Stimulated activated CD8-positive, alpha-beta memory T cell treated with anti-CD3 and anti-CD28 coated beads, Interleukin-7, amount 100 ng/mL, for 4 hours (primary cell): ENCODE measurements around the gene INSRR.

ENCODE experiments used
- DNase-seq, 2 donors: peaks; one replicate each; pipeline ENCODE4 v3.0.0-alpha.2; 2020; ENCODE audit warnings: low read depth in 2 of 2

INSRR gene

GRCh38 chr1:156858959-156859522 lies at the start of gene INSRR:
INSRR (minus strand) TSS chr1:156859117; CDS start chr1:156858621, 496 bp downstream.
- DNase-seq, result no peak

DNA sequence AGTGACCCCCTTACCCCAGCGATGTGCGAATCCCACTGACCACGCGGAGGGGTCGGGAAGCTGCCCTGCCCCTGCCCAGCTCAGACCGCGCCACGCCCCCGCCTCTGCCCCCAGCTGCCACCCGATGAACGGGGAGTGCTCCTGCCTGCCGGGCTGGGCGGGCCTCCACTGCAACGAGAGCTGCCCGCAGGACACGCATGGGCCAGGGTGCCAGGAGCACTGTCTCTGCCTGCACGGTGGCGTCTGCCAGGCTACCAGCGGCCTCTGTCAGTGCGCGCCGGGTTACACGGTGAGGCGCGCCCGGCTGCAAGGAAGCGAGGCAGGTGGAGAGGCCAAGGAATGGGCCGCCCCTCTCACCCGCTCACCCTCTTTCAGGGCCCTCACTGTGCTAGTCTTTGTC lies 49.6 kb upstream of the INSRR start:
- no peak for DNase-seq

- no peak for DNase-seq
Measured at GRCh38 chr1:156906206-156906906, 47.4 kb upstream of the INSRR start.

- DNase-seq, result no peak
Measured at GRCh38 chr1:156905651-156906050, 46.7 kb upstream of the INSRR start.

DNA sequence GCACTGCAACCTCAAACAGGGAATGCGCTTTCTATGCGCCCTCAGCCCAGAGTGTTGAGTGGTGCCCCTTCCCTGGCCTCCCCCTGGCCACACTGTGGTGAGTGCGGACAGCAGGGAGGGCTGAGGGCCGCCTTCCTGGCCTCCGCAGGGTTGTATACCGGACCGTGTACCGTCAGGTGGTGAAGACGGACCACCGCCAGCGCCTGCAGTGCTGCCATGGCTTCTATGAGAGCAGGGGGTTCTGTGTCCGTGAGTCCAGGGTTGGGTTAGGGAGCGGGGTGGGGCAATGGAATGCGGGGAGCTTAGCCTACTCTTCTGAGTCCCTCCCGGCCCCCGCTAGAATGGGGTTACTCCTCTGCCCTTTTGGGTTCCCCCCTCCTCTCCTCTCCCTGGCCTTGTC lies 46.3 kb upstream of the INSRR start:
- no peak for DNase-seq

DNA sequence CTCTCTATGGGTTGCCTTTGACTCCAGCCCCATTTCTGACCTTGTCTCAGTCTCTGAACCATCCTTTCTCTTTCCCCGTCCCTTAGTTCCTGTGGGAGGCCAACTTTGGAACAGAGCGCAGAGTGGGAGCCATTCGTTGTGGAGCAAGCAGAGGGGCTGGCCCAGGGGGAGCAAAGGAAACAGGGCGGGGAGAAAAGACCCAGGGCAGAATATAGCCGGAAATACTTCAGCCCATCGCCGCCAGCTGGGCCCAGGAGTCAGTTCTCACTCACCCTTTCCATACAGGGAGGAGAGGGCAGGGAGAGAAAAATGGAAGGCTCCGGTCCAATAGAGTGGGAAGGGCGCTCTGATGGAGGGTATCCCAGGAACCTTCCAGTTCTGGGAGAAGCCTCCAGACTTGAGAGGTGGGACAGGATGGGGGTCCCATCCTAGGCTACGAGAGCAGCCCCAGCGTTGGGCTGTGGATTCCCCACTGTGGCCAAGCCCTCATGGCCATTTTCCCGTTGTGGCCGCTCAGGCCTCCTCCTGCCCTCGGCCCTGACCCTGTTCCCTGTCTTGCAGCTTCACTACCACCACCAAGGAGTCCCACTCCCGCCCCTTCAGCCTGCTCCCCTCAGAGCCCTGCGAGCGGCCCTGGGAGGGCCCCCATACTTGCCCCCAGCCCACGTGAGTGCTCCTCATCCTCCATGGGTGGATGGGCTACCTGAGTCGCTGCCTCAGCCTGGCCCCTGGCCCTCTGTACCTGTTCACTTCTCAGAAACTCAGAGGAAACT lies 45.5 kb upstream of the INSRR start:
- DNase-seq, result no peak

GRCh38 chr1:156903328-156904091 lies 44.6 kb upstream of the INSRR start:
- no peak for DNase-seq

- no peak for DNase-seq
Measured at GRCh38 chr1:156901966-156902915, 43.3 kb upstream of the INSRR start.

DNA sequence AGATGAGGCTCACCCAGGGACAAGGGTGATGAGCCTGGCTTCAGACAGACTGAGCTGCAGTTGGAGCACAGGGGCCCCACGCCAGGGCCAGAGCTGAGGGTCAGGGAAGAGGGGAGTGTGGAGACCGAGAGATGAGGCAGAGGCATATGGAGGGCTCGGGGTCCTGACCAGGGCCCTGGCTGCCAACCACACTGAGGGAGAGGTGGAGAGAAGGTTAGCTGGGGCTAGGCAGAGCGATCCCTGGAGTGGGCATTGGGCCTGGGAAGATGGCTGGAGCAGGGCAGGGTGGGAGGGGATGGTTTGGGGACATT lies 42.6 kb upstream of the INSRR start:
- DNase-seq, result no peak

DNA sequence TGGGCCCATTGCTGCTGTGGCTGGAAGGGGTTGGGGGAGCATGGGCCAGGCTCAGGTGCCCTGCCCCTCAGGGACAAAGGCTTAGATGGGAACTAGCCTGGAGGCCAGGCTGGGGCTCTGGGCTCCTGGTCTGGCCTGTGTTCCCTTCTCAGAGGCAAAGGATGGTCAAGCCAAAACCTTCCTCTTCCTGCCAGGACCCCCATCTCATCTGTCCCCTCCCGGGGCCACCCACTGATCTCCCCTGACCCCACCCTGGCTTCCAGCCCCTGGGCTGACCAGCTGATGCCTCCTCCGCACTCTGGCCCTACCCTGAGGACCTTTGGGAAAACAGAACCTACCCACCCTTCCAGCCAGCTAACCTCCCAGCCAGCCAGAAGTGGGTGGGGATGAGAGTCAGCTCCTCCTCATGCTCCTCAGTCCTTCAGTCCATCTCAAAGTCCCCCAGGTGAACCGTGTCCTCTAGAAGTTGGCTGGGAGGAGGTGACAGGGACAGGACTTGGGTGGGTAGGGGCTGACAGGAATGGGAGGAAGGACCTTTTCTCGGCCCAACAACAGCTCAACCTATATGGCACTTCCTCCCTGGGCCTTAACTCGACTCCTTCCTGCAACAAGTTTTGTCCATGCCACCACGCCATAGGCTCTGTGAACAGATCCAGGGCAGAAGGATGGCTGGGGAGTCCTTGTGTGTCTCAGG lies 42.1 kb upstream of the INSRR start:
- DNase-seq, result no peak

DNA sequence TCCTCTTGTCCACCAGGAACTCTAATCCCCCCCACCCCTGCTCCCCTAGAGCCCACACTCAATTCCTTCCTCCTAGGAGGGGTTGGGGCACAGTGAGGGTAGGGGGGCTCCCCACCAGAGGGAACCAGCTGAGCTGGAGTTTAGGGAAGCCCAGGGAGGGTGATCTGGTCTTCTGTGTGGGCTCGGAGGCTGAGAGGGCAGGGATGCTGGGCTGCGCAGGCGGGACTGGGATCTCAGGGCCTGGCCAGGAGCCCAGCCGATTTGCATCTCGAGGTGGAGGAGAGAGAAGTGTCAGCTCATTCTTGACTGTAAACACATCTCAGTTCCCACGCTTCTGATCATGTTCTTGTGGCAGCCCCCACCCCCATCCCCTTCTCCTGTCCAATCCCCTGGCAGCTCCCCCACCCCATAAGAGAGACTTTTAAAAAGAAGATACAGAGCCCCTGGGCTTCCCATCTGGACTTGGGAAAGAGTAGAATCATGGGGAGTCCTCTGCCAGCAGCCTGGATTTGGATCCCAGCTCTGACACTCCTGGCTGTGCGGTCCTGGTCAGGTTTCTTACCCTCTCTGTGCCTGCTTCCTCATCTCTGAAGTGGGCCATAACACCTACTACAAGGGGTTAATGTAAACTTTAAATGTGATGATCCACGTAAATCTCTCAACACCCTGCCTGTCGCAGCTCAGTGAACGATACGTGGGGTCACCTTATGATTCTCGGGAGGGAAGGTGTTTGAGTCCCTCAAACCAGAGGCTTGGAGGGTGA lies 41.2 kb upstream of the INSRR start:
- DNase-seq, result no peak

GRCh38 chr1:156898971-156899664 lies 40.2 kb upstream of the INSRR start:
- no peak for DNase-seq

- DNase-seq, result no peak
Measured at GRCh38 chr1:156898161-156898566, 39.2 kb upstream of the INSRR start.

DNA sequence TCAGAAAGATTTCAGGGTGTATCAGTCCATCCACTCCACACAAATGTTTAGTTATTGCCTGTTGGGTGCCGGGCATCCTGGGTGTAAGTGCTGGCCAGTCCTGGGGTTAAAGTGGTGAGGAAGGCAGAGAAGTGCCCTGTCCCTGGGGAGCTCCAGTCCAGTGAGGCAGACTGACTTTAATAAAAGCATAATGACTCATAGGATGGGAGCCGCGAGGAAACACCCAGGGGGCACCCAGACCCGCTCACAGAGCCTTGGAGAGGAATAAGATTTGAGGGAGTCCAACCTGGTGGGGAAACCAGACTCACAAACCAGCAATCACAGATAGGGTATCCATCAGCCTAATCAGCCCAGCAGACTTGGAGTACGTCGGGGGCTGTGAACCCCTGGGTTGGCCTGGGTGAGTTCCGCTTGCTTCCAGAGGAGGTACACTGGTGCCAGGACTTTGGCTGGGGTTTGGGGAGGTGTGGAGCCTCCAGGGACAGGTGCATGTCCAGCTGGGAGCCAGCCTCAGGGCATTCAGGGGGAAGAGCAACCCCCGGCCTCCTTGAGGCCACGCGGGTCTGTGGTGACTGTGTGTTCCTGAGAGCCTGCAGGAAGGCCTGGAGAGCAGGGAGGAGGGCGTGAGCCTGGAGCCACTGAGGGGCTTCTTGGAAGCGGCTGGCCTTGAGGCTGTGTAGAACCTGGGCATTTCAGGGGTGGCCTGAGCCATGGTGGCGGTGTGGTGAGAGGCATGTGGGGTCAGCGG lies 38.3 kb upstream of the INSRR start:
- no peak for DNase-seq

DNA sequence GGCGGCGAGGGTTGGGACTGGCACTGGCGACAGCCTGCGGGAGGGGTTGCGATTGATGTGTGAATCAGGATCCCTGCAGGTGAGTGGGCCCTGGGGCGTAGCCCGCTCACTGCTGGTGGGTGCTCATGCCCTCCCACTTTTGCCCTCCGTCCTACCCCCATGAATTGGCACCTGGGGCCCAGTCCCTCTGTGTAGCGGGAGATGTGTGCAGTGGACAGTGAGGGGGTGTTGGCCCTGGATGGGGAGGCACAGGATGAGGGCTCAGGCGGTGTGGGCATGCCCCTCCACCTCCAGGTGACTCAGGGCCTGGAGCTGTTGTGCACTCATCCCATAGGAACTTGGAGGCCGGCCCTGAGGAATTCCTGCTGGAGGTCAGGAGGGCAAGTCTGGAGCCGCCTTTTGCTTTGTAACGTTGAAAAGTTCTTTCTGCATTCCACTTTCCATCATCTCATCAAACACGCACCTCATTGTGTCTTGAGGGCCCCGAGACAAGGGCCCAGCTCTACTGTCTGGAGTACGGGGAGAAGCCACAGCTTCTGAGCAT lies 37.6 kb upstream of the INSRR start:
- DNase-seq, result no peak

- no peak for DNase-seq
Measured at GRCh38 chr1:156895927-156896326, 37.0 kb upstream of the INSRR start.

GRCh38 chr1:156895455-156895812 lies 36.5 kb upstream of the INSRR start:
- DNase-seq, result no peak

DNA sequence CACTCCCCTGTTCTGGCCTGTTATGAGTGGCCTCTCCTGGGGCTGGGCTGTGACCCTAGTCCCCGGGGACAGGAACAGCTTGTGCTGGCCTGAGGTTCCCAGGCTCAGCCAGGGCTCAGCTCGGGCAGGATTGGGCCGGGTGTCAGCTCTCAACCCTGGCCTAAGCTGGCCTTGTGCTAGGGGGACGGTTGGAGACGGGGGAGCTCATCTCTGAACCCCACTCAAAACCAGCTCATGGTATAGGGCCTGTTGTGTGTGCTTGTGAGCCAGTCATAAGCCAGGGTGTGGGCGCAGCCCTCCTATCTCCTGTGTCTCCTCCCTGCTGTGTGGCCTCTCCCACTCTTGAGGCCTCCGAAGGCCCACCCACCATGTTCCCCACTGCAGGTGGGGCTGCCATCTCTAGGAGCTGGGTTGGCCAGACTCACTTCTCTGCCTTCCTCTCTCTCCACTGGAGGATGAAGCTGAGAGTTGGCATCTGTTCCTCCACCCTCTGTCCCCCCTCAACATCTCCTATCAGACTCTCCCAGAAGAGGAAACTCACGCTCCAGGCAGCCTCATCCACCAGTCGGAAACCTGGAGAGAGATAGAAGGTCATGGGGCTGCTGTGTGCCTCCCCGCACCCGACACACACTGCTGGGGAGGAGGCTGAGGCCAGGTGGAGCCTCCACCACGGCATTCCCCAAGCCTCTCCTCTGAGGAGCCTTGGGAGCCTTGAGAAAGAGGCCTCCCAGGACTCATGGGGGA lies 36.0 kb upstream of the INSRR start:
- DNase-seq, result no peak
